T-helper 2 cell treated with Interferon-gamma antibody and Interleukin-4, amounts not matched to agents 5 μg/mL and 100 μg/mL, for 36 hours (primary cell): Measurements from ENCODE around the gene CUZD1.
"Not testable (repeated sequence)": the region's sequence is repeated elsewhere in the genome, so short reads cannot be mapped to it uniquely, and the experiment has no call there.

Experiments
- DNase-seq: peaks from one replicate; pipeline ENCODE4 v3.0.0; 2021; ENCODE audit warnings: low spot score
- H3K27ac Mint-ChIP-seq: one replicate; pipeline ENCODE4 v1.8.0; 2021; ENCODE audit warnings: mild to moderate bottlenecking, mixed read lengths
- H3K27me3 Mint-ChIP-seq: one replicate; pipeline ENCODE4 v1.8.0; 2021; ENCODE audit warnings: low read depth, mixed read lengths
- H3K36me3 Mint-ChIP-seq: one replicate; pipeline ENCODE4 v1.8.0; 2021; ENCODE audit warnings: low read depth, mixed read lengths
- H3K4me1 Mint-ChIP-seq: one replicate; pipeline ENCODE4 v1.8.0; 2021; ENCODE audit warnings: low read depth, mixed read lengths
- H3K4me3 Mint-ChIP-seq: one replicate; pipeline ENCODE4 v1.8.0; 2022; ENCODE audit warnings: mild to moderate bottlenecking, moderate library complexity, mixed read lengths
- H3K9me3 Mint-ChIP-seq: one replicate; pipeline ENCODE4 v1.8.0; 2021; ENCODE audit warnings: mixed read lengths

Gene CUZD1, protein sequence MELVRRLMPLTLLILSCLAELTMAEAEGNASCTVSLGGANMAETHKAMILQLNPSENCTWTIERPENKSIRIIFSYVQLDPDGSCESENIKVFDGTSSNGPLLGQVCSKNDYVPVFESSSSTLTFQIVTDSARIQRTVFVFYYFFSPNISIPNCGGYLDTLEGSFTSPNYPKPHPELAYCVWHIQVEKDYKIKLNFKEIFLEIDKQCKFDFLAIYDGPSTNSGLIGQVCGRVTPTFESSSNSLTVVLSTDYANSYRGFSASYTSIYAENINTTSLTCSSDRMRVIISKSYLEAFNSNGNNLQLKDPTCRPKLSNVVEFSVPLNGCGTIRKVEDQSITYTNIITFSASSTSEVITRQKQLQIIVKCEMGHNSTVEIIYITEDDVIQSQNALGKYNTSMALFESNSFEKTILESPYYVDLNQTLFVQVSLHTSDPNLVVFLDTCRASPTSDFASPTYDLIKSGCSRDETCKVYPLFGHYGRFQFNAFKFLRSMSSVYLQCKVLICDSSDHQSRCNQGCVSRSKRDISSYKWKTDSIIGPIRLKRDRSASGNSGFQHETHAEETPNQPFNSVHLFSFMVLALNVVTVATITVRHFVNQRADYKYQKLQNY

DNA sequence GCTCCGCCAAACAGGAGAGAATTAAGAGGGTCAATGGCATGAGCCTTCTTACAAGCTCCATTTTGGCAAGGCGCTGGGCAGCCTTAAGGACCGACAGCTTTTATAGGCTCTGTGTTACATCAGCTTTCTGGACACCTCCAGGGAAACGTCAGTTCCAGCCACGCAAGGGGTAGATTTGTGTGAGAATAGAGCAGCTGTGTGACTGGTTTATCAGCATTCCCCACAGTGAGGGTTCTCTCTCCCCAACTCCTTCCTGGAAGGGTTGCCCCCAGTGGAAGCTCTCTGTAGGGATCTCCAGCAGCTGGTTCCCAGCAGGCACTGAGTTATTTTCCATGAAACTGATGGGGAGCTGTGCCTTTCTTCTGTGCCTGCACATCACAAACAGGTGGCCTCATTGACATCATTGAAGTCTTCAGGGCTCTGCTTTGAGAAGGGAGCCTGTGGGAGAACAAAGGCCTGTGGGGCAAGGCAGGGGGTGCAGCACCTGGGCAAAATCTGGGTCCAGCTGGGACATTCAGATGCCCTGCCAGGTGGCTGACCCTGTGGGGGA lies at the start of gene CUZD1:
CUZD1 (minus strand) TSS at position 75 of the 550 bp plus-strand sequence; CDS start at position 61, 14 bp downstream.
- no peak for DNase-seq
- Mint-ChIP-seq H3K9me3 (peaks cover 7% of the 10 kb centered on the region), H3K27me3 (no peaks in the 10 kb centered on the region), H3K36me3 (peaks cover 46% of the 10 kb centered on the region), H3K4me1 (peaks cover 8% of the 10 kb centered on the region), H3K4me3 (no peak within 1 kb of the TSS), H3K27ac (no peak within 1 kb of the TSS)

DNA sequence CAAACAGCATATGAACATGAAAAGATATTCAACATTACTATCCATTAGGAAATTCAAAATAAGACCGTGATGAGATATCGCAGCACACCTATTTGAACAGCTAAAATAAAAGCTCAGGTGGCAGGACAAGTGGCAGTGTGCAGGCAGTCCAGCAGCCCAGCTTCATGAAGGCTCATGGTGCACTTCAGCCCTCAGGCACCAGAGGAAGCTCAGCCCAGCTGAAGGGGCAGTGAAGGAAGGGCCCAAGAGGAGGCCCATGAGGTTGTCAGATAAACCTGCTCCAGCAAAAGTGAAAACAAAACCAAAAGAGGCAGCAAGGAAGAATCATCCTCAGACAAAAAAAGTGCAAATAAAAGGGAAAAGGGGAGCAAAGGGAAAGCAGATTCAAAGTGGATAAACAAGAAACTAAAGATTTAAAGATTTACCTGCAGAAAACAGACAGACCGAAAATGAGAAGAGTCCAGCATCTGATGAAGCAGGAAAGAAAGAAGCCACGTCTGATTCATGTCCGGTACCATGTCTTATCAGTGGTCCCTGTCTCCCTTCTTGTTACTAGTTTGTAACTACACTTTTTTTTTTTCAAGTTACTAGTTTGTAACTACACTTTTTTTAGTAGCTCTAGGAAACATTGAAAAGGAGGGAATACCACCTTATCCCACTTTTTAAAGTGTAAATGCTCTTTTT lies 48.7 kb upstream of the CUZD1 start:
- no peaks in the 10 kb centered on the region for H3K27me3 Mint-ChIP-seq
- H3K36me3 Mint-ChIP-seq: peaks cover 2% of the 10 kb centered on the region
- no peak for DNase-seq
- H3K4me1 Mint-ChIP-seq: peaks cover 5% of the 10 kb centered on the region
- peak overlapping the region; percentile 37 for H3K4me3 Mint-ChIP-seq
- no peaks in the 10 kb centered on the region for H3K9me3 Mint-ChIP-seq
- H3K27ac Mint-ChIP-seq: no peak overlapping the region

DNA sequence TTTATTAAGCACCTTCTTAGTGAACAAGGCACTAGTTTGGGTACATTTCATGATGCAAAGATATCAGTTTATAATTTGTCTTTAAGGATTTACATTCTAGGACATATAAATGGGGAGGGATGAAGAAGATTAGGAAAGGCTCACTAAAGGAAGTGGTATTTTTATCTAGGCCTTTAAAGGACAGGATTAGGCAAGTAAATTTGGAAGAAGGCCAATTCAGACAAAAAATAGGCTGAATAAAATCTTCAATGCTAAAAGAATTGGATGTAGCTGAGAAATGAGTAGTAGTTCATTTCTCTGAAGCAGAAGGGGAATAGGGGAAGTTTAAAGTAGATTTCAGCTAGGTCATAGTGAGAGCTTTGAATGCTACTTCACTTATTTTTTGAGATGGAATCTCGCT lies 38.5 kb upstream of the CUZD1 start:
- DNase-seq: no peak
- Mint-ChIP-seq H3K27me3 (peaks cover 2% of the 10 kb centered on the region), H3K9me3 (no peaks in the 10 kb centered on the region), H3K4me1 (peaks cover 12% of the 10 kb centered on the region), H3K4me3 (no peak overlapping the region), H3K36me3 (peaks cover 9% of the 10 kb centered on the region), H3K27ac (no peak overlapping the region)

DNA sequence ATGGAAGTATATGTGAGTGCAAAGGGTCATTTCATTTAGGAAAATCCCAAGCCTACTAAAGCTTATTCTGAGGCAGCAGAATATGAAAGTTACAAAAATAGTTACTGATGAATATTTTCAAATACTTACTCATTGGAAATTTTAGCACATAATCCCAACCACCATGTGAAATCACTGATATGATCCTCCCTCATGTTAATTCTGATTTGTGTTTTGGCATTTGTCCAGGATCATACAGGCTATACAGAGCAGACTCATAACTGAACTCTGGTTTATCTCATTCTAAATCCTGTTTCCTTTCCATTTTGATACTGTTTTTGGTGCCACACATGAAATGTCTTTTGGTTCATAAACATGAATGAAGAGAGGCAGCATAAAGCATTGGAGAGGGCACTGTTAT lies 37.1 kb upstream of the CUZD1 start:
- peaks cover 13% of the 10 kb centered on the region for H3K36me3 Mint-ChIP-seq
- no peak overlapping the region for H3K27ac Mint-ChIP-seq
- DNase-seq: no peak
- H3K27me3 Mint-ChIP-seq: peaks cover 2% of the 10 kb centered on the region
- H3K4me3 Mint-ChIP-seq: no peak overlapping the region
- peaks cover 22% of the 10 kb centered on the region for H3K4me1 Mint-ChIP-seq
- H3K9me3 Mint-ChIP-seq: no peaks in the 10 kb centered on the region

DNA sequence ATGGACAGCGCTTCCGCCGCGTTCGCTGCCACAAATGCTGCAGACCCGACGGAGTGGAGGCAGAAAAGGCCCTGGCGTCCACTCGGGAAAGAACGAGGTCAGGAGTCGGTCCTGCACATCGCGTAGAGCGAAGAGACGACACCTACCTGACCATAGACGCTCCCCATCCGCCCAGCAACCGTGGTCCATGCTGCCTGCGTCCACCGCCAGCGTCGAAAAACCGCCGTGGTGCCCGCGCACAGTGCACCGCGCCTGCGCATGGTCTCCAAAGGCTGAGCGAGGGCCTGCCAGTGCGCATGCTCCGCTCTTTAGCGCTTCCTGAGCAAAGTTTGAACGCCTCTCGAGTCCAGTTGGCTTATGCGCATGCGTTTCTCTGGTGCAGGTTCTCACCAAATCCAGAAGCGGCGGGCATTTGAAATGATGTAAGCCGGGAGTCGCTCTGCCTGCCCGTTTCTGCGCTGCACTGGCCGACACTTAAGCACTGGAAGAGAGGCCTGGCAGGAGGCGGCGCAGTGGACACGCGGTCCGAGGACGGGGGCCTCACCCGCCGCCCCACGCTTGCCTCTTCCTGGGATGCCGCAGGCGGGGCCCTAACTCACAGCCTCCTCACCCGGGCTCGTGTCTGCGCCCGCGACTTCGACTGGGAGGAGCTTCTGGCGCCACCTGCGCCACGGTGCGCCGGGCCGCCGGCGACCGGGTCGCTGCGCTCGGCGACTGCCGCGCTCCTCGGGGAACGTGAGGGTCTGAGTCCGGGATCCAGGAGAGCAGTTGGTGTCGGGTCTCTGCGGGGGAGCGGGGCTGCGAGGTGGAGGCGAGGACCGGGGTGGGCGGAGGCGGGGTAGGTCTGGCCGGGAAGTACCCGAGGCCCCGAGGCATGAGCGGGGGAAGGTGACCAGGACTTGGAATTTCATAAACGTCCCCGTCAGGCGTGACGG lies 33.9 kb upstream of the CUZD1 start, which contains the start of gene FAM24B:
FAM24B (minus strand) TSS at position 243 of the 935 bp plus-strand sequence. CDS start 29,066 bp downstream, outside the sequence.
- peak within 1 kb of the TSS; percentile 97 for H3K4me3 Mint-ChIP-seq
- peaks cover 41% of the 10 kb centered on the region for H3K36me3 Mint-ChIP-seq
- peak within 1 kb of the TSS; percentile 95 for H3K27ac Mint-ChIP-seq
- peaks cover 2% of the 10 kb centered on the region for H3K27me3 Mint-ChIP-seq
- H3K9me3 Mint-ChIP-seq: no peaks in the 10 kb centered on the region
- DNase-seq: peak; percentile 96
- peaks cover 41% of the 10 kb centered on the region for H3K4me1 Mint-ChIP-seq

DNA sequence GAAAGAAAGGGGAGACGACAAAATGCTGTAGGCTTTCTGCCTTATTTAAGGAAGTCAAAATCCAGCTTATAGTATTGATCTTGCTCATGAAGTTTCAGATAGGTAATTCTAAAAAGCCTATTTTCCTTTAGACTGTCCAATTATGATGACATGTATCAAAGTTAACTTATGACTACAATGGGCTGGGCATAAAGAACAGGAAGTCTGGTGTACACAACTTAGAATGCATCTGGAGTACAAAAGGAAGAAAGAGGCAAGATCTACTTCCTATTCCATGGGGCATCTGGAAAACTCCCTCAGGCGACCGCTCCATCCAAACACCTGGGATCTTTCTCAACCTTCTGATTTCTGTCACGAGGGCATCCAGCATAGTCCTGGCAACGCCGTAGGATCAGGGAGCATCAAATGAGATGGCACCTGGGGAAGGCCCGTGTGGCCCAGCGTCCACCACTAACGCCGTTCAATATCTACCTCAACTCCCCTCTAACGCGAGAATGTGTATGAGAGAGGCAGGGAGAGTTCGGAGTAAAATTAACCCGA lies 33.2 kb upstream of the CUZD1 start:
- H3K9me3 Mint-ChIP-seq: no peaks in the 10 kb centered on the region
- peak overlapping the region; percentile 97 for H3K4me3 Mint-ChIP-seq
- H3K4me1 Mint-ChIP-seq: peaks cover 47% of the 10 kb centered on the region
- H3K27me3 Mint-ChIP-seq: peaks cover 2% of the 10 kb centered on the region
- peaks cover 44% of the 10 kb centered on the region for H3K36me3 Mint-ChIP-seq
- peak overlapping the region; percentile 95 for H3K27ac Mint-ChIP-seq
- no peak for DNase-seq

DNA sequence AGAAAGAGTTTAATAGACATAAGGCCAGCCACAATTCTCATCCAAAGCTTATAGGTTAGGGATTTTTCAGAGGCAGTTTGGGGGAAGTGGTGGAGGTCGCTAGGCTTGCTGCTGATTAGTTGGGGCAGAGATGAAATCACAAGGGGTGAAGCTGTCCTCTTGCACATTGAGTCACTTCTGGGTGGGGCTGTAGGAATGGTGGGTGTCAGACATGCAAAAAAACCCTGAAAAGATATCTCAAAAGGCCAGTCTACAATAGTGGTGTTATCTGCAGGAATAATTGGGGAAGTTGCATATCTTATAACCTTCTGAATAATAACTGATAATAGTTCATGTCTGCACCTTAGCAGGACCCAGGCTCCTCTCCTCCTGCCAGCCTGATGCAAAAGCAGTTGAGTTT lies 31.6 kb upstream of the CUZD1 start:
- no peak for DNase-seq
- Mint-ChIP-seq H3K27ac (peak overlapping the region; percentile 34), H3K36me3 (peaks cover 52% of the 10 kb centered on the region), H3K4me3 (peak overlapping the region; percentile 97), H3K9me3 (peaks cover 7% of the 10 kb centered on the region), H3K27me3 (peaks cover 2% of the 10 kb centered on the region), H3K4me1 (peaks cover 46% of the 10 kb centered on the region)

DNA sequence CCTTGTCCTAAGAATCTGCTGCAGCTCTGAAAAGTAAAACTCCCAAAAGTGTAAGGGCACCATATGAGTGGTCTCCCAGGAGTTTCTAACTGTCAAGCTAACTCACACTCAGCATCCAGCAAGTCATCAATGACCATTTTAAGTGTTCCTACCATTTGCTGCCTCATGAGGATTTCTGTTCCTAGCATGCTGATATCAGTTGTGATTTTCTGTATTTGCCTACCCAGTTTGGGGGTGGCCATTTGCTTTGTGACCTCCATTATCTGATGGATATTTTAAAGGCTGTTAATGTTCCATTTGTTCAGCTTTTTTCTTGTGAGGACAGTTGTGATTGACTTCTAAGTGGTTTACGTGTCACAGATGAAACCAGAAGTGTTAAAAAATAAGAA lies 30.8 kb upstream of the CUZD1 start:
- no peak overlapping the region for H3K27ac Mint-ChIP-seq
- DNase-seq: no peak
- H3K27me3 Mint-ChIP-seq: peaks cover 2% of the 10 kb centered on the region
- H3K9me3 Mint-ChIP-seq: peaks cover 11% of the 10 kb centered on the region
- H3K4me1 Mint-ChIP-seq: peaks cover 46% of the 10 kb centered on the region
- no peak overlapping the region for H3K4me3 Mint-ChIP-seq
- H3K36me3 Mint-ChIP-seq: peaks cover 58% of the 10 kb centered on the region

DNA sequence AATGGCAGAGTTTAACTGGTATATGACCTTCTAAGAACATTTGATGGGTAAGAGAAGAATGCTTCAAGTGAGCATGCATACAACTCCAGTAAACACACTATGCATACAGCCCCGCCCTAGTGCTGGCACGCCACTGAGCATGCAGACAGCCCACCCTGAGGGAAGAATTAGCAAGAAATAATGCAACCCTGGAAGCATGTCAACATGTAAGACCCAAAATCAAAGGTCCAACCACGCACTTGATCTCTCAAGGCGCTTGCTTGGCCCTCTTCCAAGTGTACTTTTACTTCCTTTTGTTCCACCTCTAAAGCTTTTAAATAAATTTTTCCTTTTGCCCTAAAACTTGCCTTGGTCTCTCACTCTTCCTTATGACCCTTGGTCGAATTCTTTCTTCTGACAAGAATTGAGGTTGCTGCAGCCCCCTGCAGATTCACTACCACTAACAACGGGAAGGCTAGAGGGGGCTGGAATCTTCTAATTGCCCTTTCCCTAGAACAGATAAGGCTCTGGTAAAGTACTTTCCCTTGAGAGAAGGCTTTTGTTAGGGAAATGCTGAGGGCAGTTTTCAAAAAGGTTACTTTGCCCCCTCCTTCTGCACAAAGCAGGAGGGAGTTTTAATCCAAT lies 30.3 kb upstream of the CUZD1 start:
- Mint-ChIP-seq H3K36me3 (peaks cover 57% of the 10 kb centered on the region), H3K9me3 (peaks cover 11% of the 10 kb centered on the region), H3K4me1 (peaks cover 46% of the 10 kb centered on the region), H3K4me3 (no peak overlapping the region), H3K27ac (no peak overlapping the region), H3K27me3 (peaks cover 2% of the 10 kb centered on the region)
- DNase-seq: no peak

DNA sequence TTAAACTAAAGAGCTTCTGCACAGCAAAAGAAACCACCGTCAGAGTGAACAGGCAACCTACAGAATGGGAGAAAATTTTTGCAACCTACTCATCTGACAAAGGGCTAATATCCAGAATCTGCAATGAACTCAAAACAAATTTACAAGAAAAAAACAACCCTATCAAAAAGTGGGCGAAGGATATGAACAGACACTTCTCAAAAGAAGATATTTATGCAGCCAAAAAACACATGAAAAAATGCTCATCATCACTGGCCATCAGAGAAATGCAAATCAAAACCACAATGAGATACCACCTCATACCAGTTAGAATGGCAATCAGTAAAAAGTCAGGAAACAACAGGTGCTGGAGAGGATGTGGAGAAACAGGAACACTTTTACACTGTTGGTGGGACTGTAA lies 26.3 kb upstream of the CUZD1 start:
- Mint-ChIP-seq H3K36me3 (peaks cover 71% of the 10 kb centered on the region), H3K4me1 (peaks cover 24% of the 10 kb centered on the region), H3K9me3 (peaks cover 28% of the 10 kb centered on the region)
- not testable (repeated sequence) for H3K27ac Mint-ChIP-seq, H3K27me3 Mint-ChIP-seq, DNase-seq, H3K4me3 Mint-ChIP-seq

DNA sequence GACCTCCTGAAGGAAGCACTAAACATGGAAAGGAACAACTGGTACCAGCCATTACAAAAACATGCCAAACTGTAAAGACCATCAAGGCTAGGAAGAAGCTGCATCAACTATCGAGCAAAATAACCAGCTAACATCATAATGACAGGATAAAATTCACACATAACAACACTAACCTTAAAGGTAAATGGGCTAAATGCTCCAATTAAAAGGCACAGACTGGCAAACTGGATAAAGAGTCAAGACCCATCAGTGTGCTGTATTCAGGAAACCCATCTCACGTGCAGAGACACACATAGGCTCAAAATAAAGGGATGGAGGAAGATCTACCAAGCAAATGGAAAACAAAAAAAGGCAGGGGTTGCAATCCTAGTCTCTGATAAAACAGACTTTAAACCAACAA lies 23.1 kb upstream of the CUZD1 start:
- H3K27ac Mint-ChIP-seq, DNase-seq, H3K4me3 Mint-ChIP-seq, H3K27me3 Mint-ChIP-seq: not testable (repeated sequence)
- H3K9me3 Mint-ChIP-seq: peaks cover 28% of the 10 kb centered on the region
- peaks cover 15% of the 10 kb centered on the region for H3K4me1 Mint-ChIP-seq
- peaks cover 53% of the 10 kb centered on the region for H3K36me3 Mint-ChIP-seq

DNA sequence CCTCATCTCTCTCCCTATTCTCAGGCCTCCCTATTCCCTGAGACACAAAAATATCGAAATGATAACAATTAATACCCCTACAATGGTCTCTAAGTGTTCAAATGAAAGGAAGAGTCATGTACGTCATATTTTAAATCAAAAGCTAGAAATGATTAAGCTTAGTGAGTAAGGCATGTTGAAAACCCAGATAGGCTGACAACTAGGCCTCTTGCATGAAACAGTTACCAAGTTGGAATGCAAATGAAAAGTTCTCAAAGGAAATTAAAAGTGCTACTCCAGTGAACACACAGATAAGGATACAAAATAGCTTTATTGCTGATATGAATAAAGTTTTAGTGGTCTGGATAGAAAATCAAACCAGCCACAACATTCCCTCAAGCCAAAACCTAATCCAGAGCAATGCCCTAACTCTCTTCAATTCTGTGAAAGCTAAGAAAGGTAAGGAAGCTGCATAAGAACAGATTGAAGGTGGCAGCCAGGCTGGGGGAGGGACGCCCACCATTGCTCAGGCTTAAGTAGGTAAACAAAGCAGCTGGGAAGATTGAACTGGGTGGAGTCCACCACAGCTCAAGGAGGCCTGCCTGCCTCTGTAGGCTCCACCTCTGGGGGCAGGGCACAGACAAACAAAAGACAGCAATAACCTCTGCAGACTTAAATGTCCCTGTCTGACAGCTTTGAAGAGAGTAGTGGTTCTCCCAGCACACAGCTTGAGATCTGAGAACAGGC lies 21.3 kb upstream of the CUZD1 start:
- Mint-ChIP-seq H3K36me3 (peaks cover 43% of the 10 kb centered on the region), H3K4me1 (peaks cover 18% of the 10 kb centered on the region), H3K9me3 (peaks cover 18% of the 10 kb centered on the region)
- not testable (repeated sequence) for H3K4me3 Mint-ChIP-seq, DNase-seq, H3K27ac Mint-ChIP-seq, H3K27me3 Mint-ChIP-seq
